K562 (cell line): ENCODE measurements around the gene NQO2. TPM values are rescaled to one million over a fixed set of nuclear protein-coding genes. Genes with fewer than 3 reads are reported as not detected.
A peak's percentile ranks its signal among the peaks of the same experiment; 100 is the strongest.

Experiments
- ARID4B ChIP-seq: sonication (generic); formaldehyde crosslinking; IDR thresholded peaks from 2 replicates; pipeline ENCODE4 v1.8.0; 2022; ENCODE audit warnings: mild to moderate bottlenecking, missing genetic modification reagents
- CBX8 ChIP-seq: fragments of 200-600 bp; sonication (generic); IDR thresholded peaks from 2 replicates; pipeline ENCODE4 v1.6.1; 2012; ENCODE audit warnings: borderline replicate concordance, mixed run types, low read depth, mild to moderate bottlenecking, moderate library complexity, mixed read lengths, low read length, control low read depth, inconsistent platforms; ENCODE audit not compliant: poor library complexity, severe bottlenecking; ENCODE audit errors: extremely low read depth
- CTCF ChIP-seq, 3 experiments: IDR thresholded peaks in 2 of 3; conservative IDR thresholded peaks in 1 of 3; 2 replicates each; pipeline ENCODE4 v1.5.1; 2011 to 2012; ENCODE audit warnings: low read length in 3 of 3, mild to moderate bottlenecking in 3 of 3, control low read depth in 2 of 3, improper control_type of control experiment in 1 of 3, inconsistent platforms in 1 of 3, low read depth in 1 of 3, mixed read lengths in 1 of 3, moderate library complexity in 1 of 3; ENCODE audit not compliant: insufficient read depth in 2 of 3
- EWSR1 ChIP-seq: fragments of 450-650 bp; IDR thresholded peaks from 2 replicates; pipeline ENCODE4 v1.6.1; 2018; ENCODE audit warnings: borderline replicate concordance, mild to moderate bottlenecking, low read depth, moderate library complexity; ENCODE audit not compliant: partially characterized antibody
- GATAD2B ChIP-seq: fragments of 450-650 bp; IDR thresholded peaks from 2 replicates; pipeline ENCODE4 v1.6.1; 2017; ENCODE audit warnings: mild to moderate bottlenecking, borderline replicate concordance
- HBP1 ChIP-seq: fragments of 450-650 bp; formaldehyde crosslinking; IDR thresholded peaks from 2 replicates; pipeline ENCODE4 v1.4.0; 2022; ENCODE audit warnings: missing genetic modification characterization
- MYBL2 ChIP-seq, 2 experiments: fragments of 450-650 bp in 1 of 2; sonication (generic) in 1 of 2; formaldehyde crosslinking in 1 of 2; IDR thresholded peaks; 2 replicates each; pipeline versions ENCODE4 v1.6.1 to v1.8.1; 2017 to 2022; ENCODE audit warnings: borderline replicate concordance in 1 of 2, inconsistent platforms in 1 of 2, low read depth in 1 of 2, mild to moderate bottlenecking in 1 of 2, missing genetic modification reagents in 1 of 2, moderate library complexity in 1 of 2
- NBN ChIP-seq: fragments of 450-650 bp; IDR thresholded peaks from 2 replicates; pipeline ENCODE4 v1.6.1; 2016; ENCODE audit warnings: low read depth, mild to moderate bottlenecking
- NRF1 ChIP-seq, 2 experiments: fragments of 450-650 bp; IDR thresholded peaks in 1 of 2; conservative IDR thresholded peaks in 1 of 2; 2 replicates each; pipeline ENCODE4 v1.6.1; 2014; ENCODE audit warnings: mild to moderate bottlenecking in 2 of 2
- RNF2 ChIP-seq: sonication (generic); IDR thresholded peaks from 2 replicates; pipeline ENCODE4 v1.6.1; 2016
- SMAD1 ChIP-seq: fragments of 150-350 bp; IDR thresholded peaks from 2 replicates; pipeline ENCODE4 v1.6.1; 2014; ENCODE audit warnings: low read length, low read depth; ENCODE audit not compliant: partially characterized antibody
- U2AF1 ChIP-seq: fragments of 200-400 bp; formaldehyde crosslinking; optimal IDR thresholded peaks from 2 replicates; pipeline ENCODE3; 2017; ENCODE audit warnings: mild to moderate bottlenecking, low read depth, low read length, moderate library complexity
- ZBTB8A ChIP-seq: fragments of 450-650 bp; IDR thresholded peaks from 2 replicates; pipeline ENCODE4 v1.6.1; 2018; ENCODE audit warnings: mild to moderate bottlenecking, moderate library complexity; ENCODE audit not compliant: partially characterized antibody
- ZNF316 ChIP-seq: fragments of 450-650 bp; IDR thresholded peaks from 2 replicates; pipeline ENCODE4 v1.6.1; 2016
- polyA plus RNA-seq, 8 experiments: library from polyadenylated mRNA; depleted of rRNA in 4 of 8; stranded (reverse) in 5 of 8; unstranded in 3 of 8; fragments of >200 nt; fragmentation: Nextera tagmentation in 2 of 8; fragmentation: Illumina TruSeq in 1 of 8; extraction: Ambion mirVana in 2 of 8; extraction: Trizol in 1 of 8; gene quantifications; 2 replicates each; pipeline versions ENCODE4 v1.2.1 to v1.2.3, GENCODE V29; 2011 to 2014; ENCODE audit warnings: inconsistent platforms in 1 of 8, missing spikeins in 1 of 8
- total RNA-seq, 7 experiments: library from RNA; depleted of rRNA in 6 of 7; stranded (reverse); fragments of >200 nt in 6 of 7; fragmentation: Illumina TruSeq in 2 of 7; extraction: Trizol in 2 of 7; gene quantifications; 2 replicates each; pipeline versions ENCODE4 v1.2.1 to v1.2.3, GENCODE V29; 2011 to 2021; ENCODE audit warnings: low replicate concordance in 1 of 7
- TF ChIP-seq, protein P1 (sequence below), 2 experiments: fragments of 450-650 bp in 1 of 2; sonication (generic) in 1 of 2; formaldehyde crosslinking in 1 of 2; IDR thresholded peaks in 1 of 2; conservative IDR thresholded peaks in 1 of 2; 2 replicates each; pipeline versions ENCODE4 v1.6.1 to v1.8.1; 2016 to 2023; ENCODE audit warnings: mild to moderate bottlenecking in 2 of 2, moderate library complexity in 2 of 2, inconsistent platforms in 1 of 2, missing genetic modification reagents in 1 of 2
- TF ChIP-seq, protein P2 (sequence below), 2 experiments: fragments of 250-450 bp in 1 of 2; fragments of 450-650 bp in 1 of 2; sonication (Bioruptor Pico) in 1 of 2; IDR thresholded peaks; 2 replicates each; pipeline versions ENCODE4 v1.6.1 to v1.8.0; 2016 to 2021; ENCODE audit warnings: mild to moderate bottlenecking in 2 of 2, moderate library complexity in 2 of 2, missing compliant biosample characterization in 1 of 2, missing genetic modification characterization in 1 of 2

Gene NQO2
- total and polyA plus RNA-seq, 9 of the 15 experiments (the other 6 are each of a cell fraction or from before 2014, with no cell fraction given): 54.6 to 214 (median 116) TPM

GRCh38 chr6:2979819-2980464, 19.8 kb upstream of the NQO2 start (continued):
- TF ChIP-seq MYBL2 (IDR thresholded peaks at IDR 0.05; ENCODE audit: low read depth) (no peak), MYBL2 (CRISPR knock-in tag; IDR thresholded peaks at IDR 0.05; ENCODE audit: borderline replicate concordance) (no peak), NBN (no peak), CTCF (IDR thresholded peaks at IDR 0.05 in 2 of 3, conservative IDR thresholded peaks at IDR 0.05 in 1 of 3; ENCODE audit: insufficient read depth in 2 of 3, low read depth in 1 of 3, low read length in 3 of 3) (no peak), U2AF1 (no peak), NRF1 (conservative IDR thresholded peaks at IDR 0.05 in 1 of 2, IDR thresholded peaks at IDR 0.05 in 1 of 2) (no peak), ZBTB8A (no peak), HBP1 (CRISPR knock-in tag) (0 out of 2 replicates have a peak, but pooled peaks have one; percentile 71), RNF2 (no peak), ARID4B (CRISPR knock-in tag) (no peak), SMAD1 (no peak), EWSR1 (no peak), ZNF316 (no peak), CBX8 (no peak), GATAD2B (0 out of 2 replicates have a peak, but pooled peaks have one; percentile 45)
- TF ChIP-seq, protein P1, sequence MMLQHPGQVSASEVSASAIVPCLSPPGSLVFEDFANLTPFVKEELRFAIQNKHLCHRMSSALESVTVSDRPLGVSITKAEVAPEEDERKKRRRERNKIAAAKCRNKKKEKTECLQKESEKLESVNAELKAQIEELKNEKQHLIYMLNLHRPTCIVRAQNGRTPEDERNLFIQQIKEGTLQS (IDR thresholded peaks at IDR 0.05): no peak; the same call in 1 of the 2 replicates
- TF ChIP-seq, protein P1 (CRISPR knock-in tag; conservative IDR thresholded peaks at IDR 0.05): no peak
- TF ChIP-seq, protein P2, sequence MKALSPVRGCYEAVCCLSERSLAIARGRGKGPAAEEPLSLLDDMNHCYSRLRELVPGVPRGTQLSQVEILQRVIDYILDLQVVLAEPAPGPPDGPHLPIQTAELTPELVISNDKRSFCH (CRISPR knock-in tag; IDR thresholded peaks at IDR 0.05): peak; percentile 83; the same call in 1 of the 2 replicates
- TF ChIP-seq, protein P2 (tag; IDR thresholded peaks at IDR 0.05): peak; percentile 99
